GM19452 (cell line): ENCODE data around the gene KIAA1217.
"Not testable (repeated sequence)": the region's sequence is repeated elsewhere in the genome, so short reads cannot be mapped to it uniquely, and the experiment has no call there.

ENCODE experiments used
- ATAC-seq: cut with Tn5 transposase; IDR thresholded peaks from one replicate; pipeline ENCODE4 v1.9.1; 2021; ENCODE audit not compliant: unreplicated experiment

The KIAA1217 gene

GRCh38 chr10:24333736-24334135, 124.8 kb downstream of the KIAA1217 start:
- ATAC-seq, result no peak

DNA sequence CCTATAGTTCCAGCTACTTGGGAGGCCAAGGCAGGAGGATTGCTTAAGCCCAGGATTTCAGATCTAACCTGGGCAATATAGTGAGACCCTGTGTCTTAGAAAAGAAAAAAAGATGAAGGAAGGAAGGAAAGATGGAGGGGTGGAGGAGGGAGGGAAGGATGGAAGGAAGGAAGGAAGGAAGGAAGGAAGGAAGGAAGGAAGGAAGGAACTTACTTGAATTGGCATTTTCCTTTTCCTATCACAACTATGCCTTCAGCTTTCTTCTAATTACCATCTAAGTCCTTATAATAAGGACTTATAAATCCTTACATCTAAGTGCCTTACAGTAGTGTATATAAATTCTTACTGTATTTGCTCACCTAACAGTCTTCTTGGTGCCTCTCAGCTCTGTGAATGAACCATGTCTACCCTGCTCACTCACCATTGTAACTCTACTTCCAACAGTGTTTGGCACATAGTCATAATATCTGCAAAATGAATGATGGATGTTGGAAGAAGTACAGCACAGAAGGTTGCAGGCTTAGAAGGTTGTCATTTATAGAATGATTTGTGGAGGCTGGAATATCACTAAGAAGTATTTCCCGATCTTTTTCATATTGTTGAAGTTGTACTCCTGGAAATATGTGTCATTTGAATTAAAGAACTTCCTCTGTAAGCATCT, 125.5 kb downstream of the KIAA1217 start:
- no peak for ATAC-seq

DNA sequence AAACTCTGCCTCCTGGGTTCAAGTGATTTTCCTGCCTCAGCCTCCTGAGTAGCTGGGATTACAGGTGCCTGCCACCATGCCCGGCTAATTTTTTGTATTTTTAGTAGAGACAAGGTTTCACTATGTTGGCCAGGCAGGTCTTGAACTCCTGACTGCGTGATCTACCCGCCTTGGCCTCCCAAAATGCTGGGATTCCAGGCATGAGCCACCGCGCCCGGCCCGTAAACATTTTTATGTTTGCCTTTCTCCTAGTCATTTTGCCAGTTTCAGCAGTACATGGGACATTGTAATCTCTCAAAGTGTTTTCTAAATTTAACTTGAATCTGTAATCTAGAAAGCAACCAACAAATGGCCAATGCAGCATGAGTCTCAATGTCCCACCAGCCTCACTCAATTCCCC, 128.8 kb downstream of the KIAA1217 start:
- ATAC-seq, result not testable (repeated sequence)

DNA sequence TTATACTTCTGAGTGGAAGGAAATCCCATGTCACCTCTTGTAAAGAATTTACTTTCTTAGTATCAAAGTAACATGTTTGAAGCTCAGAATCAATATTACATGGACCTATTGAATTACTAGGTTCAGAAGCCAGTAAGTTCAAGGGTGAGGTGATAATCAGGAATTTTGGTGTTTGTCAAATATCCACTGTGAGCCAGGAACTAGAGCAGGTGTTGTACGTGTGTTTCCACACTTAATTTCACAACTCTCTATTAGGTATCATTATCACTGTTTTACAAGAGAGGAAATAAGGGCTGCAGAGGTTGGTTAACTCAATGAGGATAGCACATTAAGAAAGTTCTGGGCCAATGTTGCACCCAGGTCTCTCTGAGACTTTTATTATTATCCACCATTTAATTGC, 130.4 kb downstream of the KIAA1217 start:
- ATAC-seq, result no peak

DNA sequence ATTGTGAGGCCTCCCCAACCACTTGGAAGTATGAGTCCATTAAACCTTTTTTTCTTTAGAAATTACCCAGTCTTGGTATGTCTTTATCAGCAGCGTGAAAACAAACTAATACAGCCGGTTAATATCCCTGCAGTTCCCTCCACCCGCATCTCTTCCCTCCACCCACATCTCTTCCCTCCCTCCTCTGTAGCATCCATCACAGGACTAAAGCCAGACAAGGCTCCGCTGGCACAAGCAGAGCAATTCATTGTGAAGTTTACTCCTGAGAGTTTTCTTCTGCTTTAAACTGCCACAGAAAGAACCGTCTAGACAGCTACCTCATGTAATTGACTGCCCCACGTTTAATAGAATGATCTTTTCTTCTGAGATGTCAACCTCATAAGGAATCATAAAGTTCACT, 131.5 kb downstream of the KIAA1217 start:
- no peak for ATAC-seq

- ATAC-seq, result no peak
These were observed 131.9 kb downstream of the KIAA1217 start for GRCh38 chr10:24340883-24341282.

GRCh38 chr10:24341371-24341770, 132.4 kb downstream of the KIAA1217 start:
- ATAC-seq, result no peak

- no peak for ATAC-seq
These were observed 133.0 kb downstream of the KIAA1217 start for GRCh38 chr10:24341897-24342296.

DNA sequence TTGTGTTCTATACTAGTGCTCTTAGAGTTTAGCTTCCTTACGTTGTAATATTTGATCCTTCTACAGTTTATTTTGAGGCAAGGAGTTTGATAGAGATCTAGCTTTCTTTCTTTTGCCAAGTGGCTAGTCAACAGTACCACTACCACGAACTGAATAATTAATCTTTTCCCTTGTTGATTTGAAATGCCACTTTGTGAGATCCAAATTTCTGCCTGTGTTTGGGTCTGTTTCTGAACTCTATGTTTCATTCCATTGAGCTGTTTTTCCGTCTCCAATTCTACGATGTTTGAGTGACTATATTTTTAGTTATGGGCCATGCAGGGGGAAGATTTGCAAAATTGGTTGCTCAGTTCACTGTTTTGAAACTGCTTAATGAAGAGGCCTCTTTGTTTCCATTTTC, 134.7 kb downstream of the KIAA1217 start:
- ATAC-seq, result no peak

DNA sequence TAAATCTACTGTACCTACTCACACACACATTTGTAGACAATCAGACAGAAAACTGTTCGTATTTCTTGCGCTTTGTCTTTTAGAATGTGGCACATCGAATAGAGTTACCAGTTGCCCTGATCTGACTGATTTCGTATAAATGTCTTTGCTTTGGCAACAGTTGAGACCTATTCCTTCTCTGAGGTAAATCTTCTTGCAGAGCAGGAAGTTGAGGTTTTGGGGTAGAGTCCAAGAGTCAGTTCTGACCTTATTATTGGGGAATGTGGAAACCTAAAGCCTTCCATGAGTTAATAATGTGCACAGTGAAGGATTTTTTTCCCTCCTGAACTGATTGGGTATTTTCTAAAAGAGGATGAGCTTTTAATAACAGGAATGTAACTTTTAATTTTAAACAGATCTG, 135.3 kb downstream of the KIAA1217 start:
- no peak for ATAC-seq

DNA sequence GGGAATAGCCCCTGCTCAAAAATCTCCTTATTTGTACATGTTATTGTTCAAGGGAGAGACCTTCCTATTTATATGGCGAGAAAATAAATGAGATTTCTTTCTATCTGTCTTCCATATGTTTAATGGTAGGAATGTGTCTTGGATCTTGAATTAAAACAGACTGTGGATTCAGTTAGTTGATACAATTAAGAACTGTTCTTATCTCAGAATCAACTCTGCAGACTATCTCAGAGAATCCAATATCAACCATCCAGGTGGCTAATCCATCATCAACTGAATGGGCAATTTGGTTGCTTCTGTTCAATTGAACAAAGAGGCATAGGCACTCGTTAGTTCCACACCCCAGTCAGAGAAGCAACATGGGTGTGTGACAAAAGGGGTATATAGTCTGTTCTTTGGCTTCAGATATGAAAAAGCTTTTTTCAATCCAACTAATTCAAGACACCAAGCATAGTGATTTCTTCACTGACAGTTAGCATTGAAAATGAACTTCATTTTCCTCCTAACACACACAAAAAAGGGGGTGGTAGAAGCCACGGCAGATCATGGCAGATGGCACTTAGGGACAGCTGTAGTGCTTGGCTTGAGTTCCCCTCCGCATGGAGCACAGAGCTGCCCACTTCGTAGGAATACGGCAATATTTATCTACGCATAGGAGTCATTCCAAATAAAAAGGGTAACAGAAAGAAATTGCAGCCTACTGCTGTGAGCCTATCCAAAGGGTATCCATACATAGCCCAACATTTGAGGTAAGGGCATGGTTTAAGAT, 135.9 kb downstream of the KIAA1217 start:
- no peak for ATAC-seq

- ATAC-seq, result no peak
These were observed 138.1 kb downstream of the KIAA1217 start for GRCh38 chr10:24346877-24347519.

- no peak for ATAC-seq
These were observed 140.6 kb downstream of the KIAA1217 start for GRCh38 chr10:24349379-24350001.

DNA sequence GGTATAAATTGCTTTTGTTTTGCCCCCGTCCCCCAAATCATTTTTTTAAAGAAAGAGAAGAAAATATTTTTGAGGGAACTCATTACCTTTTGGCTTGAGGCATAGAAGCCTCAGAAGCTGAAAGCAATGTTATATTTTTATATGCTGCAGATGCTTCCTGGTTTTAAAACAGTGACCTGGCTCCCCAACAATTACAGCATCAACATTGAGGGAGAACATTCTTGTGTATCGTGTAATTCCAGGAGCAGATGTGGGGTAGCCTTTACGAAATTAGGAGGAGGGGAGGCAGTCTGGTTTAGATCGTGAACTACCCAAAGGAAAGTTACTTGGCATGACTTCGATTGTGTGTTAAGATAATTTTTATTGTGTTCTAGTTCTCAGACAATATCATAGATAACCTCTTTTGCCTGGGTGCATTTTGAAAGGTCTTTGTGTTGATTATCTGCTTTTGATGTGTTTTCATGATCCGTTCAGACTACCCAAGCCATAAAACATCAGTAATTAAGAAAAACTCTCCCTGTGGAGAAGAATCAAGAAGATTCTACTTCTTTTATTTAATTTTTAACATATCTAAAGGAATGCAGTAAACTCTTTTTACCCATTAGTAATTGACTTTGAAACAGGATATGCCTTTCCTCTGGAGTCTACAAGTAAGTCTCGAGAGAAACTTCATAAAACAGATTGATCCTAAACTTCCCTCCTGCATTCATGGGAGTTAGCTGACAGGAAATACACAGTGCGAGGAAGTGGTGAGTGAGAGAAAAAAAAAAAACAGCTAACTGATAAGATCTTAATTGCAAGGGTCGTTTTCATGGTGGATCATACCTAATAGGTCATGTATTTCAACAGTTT, 141.4 kb downstream of the KIAA1217 start:
- ATAC-seq, result no peak

DNA sequence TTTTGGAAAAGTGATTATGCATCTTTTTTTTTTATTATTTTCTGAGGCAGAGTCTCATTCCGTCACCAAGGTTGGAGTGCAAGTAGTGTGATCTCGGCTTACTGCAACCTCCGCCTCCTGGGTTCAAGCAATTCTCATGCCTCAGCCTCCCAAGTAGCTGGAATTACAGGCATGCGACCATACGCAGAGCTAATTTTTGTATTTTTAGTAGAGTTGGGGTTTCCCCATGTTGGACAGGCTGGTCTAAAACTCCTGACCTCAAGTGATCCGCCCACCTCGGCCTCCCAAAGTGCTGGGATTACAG, 141.9 kb downstream of the KIAA1217 start:
- not testable (repeated sequence) for ATAC-seq

DNA sequence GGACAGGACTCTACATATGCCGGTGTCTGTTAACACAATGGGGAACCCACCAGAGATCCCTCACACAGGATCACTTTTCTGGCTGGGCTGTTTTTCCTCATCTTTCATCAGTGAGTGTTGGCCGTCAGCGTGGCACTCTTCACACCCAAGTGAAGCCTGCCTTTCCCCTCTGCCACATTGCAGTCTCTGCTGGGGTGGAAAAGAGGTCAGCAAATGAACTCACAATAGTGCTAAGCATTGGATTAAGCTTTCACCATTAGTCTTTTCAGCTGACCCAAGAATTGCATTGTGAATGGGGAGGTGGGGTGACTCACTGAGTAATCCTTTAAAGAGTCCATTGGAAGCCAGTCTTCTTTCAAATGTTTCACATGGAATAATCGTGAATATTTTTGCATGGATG, 143.0 kb downstream of the KIAA1217 start:
- no peak for ATAC-seq

DNA sequence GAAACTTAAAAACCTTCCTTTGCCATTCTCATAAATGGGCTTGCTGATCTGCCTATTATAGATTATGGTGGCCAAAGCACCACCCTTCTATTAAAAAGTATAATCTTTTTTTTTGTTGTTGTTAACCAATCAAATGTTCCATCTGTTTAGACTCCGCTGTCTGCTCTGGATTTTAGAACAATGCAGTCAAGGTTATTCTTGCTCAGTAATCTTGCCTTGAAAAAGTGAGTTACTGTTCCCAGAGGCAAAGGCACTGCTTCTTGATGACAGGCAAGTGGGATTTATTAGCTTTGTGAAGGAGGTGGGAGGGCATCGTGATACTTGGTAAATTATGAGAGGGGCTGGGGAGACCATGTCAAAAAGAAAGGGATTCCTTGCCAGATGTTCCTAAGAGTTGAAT, 143.5 kb downstream of the KIAA1217 start:
- ATAC-seq, result no peak

- ATAC-seq, result no peak
These were observed 144.4 kb downstream of the KIAA1217 start for GRCh38 chr10:24353319-24353718.

GRCh38 chr10:24355056-24355688, 146.2 kb downstream of the KIAA1217 start:
- no peak for ATAC-seq

DNA sequence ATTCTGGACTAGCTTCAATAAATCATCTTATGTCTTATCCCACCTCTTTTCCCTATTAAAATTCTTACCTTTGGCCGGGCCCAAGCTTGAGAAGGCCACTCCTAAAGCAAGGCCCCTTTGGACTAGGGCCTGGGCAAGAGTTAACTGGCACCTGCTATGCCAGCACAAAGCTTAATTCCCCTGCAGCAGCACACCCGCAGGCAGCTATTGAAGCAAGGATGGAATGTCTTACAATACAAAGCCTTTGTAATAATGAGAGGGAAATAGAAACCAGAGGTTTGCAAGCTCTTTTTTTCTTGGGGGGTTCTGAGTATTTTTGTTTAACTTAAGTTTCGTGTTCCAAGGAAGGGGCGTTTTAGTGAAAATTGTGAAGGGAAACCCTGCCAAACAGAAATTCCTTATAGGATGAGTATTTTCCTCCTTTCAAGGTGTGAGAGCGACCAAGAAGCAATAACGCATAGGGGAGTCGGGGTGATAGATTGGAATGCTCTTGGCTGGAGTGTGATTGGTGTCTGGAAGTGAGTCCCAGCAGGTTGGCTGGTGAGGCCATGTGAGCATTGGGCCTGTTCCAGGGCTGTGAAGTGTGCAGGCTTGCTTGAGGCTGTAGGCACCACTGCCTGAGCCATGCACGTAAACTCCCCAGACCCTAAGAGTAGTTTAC, 148.5 kb downstream of the KIAA1217 start:
- ATAC-seq, result no peak
